NCI-H2081 (cell line): ENCODE data around the gene CEP70.
"Not testable (repeated sequence)": the region's sequence is repeated elsewhere in the genome, so short reads cannot be mapped to it uniquely, and the experiment has no call there.

ENCODE experiments used
- DNase-seq, 2 experiments: peaks; one replicate each; lab custom pipeline; 2025; lab: John Stamatoyannopoulos, UW

The CEP70 gene

GRCh38 chr3:138591392-138591791 is 2.7 kb downstream of the CEP70 start:
- DNase-seq: no peak

- DNase-seq: no peak
Measured at GRCh38 chr3:138588445-138588844, 5.6 kb downstream of the CEP70 start.

DNA sequence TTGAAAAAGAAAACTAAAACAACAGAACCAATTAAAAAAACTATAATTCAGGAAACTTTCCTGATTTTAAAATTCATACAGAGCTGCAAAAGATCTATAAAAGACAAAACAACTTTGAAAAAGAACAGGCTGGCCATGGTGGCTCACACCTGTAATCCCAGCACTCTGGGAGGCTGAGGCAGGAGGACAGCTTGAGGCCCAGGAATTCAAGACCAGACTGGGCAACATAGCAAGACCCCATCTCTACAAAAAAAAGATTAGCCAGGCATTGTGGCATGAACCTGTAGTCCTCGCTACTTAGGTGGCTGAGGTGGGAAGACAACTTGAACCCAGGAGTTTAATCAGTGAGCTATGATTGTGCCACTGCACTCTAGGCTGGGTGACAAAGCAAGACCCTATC is 6.7 kb downstream of the CEP70 start:
- no peak for DNase-seq

DNA sequence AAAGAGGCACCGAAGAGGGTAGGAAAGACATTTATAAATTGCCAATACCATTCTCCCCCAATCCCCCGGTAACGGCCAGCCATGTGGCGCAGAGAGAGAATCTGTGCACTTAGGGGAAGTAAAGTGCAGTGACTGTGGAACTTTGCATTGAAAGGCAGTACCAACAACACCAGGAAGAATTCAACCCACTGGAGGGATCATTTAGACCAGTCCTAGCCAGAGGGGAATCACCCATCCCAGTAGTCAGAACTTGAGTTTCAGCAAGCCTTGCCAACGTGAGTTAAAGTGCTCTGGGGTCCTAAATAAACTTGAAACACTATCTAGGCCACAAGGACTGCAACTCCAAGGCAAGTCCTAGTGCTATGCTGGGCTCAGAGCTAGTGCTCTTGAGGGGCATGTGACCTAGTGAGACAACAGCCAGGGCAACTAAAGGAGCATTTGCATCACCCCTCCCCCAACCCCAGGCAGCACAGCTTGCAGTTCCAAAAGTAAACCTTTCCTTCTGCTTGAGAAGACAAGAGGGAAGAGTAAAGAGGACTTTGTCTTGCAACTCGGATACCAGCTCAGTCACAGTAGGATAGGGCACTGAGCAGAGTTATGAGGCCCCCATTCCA is 15.0 kb downstream of the CEP70 start:
- no peak for DNase-seq

DNA sequence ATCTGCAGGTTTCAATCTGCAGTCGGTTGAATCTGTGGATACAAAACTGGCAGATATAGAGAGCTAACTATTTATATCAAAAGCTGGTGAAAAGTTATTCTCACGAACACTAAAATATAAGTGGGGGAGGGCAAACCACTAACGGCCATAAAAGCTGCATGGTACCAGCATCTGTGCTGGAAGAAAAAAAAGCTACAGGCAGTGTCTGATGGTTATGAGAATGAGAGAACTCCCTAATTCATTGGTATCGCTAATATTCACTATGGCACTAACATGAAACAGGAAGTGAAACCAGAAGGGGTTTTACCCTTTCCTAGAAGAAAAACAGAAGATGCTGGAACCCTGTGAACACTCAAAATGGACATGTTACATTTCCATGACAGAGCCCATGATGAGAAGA is 15.9 kb downstream of the CEP70 start:
- no peak for DNase-seq

GRCh38 chr3:138573138-138573537 is 20.9 kb downstream of the CEP70 start:
- DNase-seq: no peak

DNA sequence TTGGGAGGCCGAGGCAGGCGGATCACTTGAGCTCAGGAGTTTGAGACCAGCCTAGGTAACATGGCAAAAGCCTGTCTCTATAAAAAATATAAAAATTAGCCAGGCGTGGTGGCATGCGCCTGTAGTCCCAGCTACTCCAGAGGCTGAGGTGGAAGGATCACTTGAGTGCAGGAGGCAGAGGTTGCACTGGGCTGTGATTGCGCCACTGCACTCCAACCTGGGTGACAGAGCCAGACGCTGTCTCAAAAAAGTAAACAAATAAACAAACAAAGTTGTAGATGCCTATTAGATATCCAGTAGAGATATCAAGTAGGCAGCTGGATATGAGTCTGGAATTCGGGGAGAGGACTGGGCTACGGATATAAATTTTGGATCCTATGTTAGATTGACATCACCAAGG is 24.4 kb downstream of the CEP70 start:
- DNase-seq: not testable (repeated sequence)

DNA sequence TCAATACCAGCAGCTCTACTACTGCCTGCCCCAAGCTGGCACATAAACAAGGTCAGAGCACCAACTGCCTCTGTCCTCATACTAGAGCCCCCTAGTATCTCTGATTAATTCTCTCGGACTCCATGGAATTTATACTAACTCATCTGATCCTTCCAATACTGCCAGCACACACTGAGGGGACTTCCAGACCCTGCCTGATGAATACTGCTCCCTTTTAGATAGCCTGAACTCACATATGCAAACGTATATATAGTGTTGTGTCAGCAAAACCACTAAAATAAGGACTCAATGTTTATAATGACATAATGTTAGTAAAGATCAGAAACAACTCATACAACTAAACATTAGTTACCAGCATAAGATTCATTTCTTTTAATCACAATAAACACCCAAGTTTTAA is 25.0 kb downstream of the CEP70 start:
- no peak for DNase-seq

DNA sequence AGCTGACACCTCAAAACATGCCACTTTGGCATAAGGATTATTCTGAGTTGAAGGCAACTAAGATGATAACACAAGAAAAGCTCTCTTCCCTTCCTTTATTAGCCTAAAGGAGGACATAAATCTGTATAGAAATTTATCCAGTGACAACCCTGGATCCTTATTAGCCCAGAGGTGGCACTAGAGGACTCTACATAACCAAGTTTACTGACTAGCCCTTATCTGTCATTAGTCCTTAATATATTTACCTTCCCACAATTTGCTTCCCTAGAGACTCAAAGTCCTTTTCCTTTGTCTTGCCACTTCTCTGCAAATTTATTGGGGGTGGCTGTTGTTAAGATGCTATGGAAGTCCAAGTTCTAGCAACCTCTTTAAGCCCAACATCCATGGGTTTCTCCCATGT is 26.7 kb downstream of the CEP70 start:
- no peak for DNase-seq

DNA sequence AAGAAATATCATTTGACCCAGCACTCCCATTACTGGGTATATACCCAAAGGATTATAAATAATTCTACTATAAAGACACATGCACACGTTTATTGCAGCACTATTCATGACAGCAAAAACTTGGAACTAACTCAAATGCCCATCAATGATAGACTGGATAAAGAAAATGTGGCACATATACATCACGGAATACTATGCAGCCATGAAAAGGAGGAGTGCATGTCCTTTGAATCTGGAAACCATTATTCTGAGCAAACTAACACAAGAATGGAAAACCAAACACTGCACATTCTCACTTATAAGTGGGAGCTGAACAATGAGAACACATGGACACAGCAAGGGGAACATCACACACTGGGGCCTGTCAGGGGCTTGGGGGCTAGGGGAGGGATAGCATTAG is 27.8 kb downstream of the CEP70 start:
- DNase-seq: not testable (repeated sequence)

DNA sequence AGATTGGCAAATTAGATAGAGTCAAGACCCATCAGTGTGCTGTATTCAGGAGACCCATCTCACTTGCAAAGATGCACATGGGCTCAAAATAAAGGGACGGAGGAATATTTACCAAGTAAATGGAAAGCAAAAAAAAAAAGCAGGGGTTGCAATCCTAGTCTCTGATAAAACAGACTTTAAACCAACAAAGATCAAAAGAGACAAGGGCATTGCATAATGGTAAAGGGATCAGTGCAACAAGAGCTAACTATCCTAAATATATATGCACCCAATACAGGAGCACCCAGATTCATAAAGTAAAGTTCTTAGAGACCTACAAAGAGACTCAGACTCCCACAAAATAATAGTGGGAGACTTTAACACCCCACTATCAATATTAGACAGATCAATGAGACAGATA is 31.2 kb downstream of the CEP70 start:
- DNase-seq: not testable (repeated sequence)

DNA sequence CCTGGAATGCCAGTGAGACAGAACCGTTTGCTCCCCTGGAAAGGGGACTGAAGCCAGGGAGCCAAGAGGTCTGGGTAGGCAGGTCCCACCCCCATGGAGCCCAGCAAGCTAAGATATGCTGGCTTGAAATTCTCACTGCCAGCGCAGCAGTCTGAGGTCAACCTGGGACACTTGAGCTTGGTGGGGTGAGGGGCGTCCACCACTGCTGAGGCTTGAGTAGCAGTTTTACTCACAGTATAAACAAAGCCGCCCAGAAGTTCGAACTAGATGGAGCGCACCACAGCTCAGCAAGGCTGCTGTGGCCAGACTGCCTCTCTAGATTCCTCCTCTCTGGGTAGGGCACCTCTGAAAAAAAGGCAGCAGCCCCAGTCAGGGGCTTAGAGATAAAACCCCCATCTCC is 33.6 kb downstream of the CEP70 start:
- no peak for DNase-seq

GRCh38 chr3:138559134-138559533 is 34.9 kb downstream of the CEP70 start:
- DNase-seq: no peak

- DNase-seq: not testable (repeated sequence)
Measured at GRCh38 chr3:138554775-138555174, 39.3 kb downstream of the CEP70 start.

DNA sequence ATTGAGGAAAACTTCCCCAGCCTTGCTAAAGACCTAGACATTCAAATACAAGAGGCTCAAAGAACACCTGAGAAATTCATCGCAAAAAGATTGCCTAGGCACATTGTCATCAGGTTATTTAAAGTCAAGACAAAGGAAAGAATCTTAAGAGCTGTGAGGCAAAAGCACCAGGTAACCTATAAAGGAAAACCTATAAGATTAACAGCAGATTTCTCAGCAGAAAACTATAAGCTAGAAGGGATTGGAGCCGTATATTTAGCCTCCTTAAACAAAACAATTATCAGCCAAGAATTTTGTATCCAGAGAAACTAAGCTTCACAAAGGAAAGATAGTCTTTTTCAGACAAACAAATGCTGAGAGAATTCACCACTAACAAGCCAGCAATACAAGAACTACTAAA is 43.1 kb downstream of the CEP70 start:
- not testable (repeated sequence) for DNase-seq

- DNase-seq: no peak
Measured at GRCh38 chr3:138549179-138549977, 44.7 kb downstream of the CEP70 start.

GRCh38 chr3:138547342-138547975 is 46.6 kb downstream of the CEP70 start:
- DNase-seq: no peak

DNA sequence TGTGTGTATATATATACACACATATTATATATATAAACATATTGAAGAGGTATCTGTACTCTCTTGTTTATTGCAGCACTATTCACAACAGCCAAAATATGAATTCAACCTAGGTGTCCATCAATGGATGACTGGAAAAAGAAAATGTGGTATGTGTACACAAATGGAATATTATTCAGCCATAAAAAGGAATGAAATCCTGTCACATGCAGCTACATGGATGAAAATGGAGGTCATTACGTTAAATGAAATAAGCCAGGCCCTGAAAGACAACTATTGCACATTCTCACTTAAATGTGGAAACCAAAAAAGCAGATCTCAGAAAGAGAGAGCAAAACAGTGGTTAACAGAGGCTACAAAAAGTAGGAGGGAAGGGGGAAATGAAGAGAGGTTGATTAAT is 49.5 kb downstream of the CEP70 start:
- DNase-seq: no peak

GRCh38 chr3:138542977-138543376 is 51.1 kb downstream of the CEP70 start:
- no peak for DNase-seq

GRCh38 chr3:138539352-138539751 is 54.7 kb downstream of the CEP70 start:
- DNase-seq: no peak

DNA sequence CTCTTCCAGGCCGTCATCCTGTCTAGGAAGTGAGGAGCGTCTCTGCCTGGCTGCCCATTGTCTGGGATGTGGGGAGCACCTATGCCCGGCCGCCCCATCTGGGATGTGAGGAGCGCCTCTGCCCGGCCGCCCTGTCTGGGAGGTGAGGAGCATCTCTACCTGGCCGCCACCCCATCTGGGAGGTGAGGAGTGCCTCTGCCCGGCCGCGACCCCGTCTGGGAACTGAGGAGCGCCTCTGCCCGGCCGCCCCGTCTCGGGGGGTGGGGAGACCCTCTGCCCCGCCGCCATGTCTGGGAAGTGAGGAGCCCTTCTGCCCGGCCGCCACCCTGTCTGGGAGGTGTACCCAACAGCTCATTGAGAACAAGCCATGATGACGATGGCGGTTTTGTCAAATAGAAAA is 72.6 kb downstream of the CEP70 start:
- DNase-seq: not testable (repeated sequence)

- DNase-seq: no peak
Measured at GRCh38 chr3:138513090-138513843, 80.8 kb downstream of the CEP70 start.

GRCh38 chr3:138511945-138512344 is 82.1 kb downstream of the CEP70 start:
- no peak for DNase-seq
